ENCODE measurements around the gene SORBS2. TPM values are rescaled to one million over a fixed set of nuclear protein-coding genes. Genes with fewer than 3 reads are reported as not detected.
"Not testable (repeated sequence)": the region's sequence is repeated elsewhere in the genome, so short reads cannot be mapped to it uniquely, and the experiment has no call there.

The SORBS2 gene, protein sequence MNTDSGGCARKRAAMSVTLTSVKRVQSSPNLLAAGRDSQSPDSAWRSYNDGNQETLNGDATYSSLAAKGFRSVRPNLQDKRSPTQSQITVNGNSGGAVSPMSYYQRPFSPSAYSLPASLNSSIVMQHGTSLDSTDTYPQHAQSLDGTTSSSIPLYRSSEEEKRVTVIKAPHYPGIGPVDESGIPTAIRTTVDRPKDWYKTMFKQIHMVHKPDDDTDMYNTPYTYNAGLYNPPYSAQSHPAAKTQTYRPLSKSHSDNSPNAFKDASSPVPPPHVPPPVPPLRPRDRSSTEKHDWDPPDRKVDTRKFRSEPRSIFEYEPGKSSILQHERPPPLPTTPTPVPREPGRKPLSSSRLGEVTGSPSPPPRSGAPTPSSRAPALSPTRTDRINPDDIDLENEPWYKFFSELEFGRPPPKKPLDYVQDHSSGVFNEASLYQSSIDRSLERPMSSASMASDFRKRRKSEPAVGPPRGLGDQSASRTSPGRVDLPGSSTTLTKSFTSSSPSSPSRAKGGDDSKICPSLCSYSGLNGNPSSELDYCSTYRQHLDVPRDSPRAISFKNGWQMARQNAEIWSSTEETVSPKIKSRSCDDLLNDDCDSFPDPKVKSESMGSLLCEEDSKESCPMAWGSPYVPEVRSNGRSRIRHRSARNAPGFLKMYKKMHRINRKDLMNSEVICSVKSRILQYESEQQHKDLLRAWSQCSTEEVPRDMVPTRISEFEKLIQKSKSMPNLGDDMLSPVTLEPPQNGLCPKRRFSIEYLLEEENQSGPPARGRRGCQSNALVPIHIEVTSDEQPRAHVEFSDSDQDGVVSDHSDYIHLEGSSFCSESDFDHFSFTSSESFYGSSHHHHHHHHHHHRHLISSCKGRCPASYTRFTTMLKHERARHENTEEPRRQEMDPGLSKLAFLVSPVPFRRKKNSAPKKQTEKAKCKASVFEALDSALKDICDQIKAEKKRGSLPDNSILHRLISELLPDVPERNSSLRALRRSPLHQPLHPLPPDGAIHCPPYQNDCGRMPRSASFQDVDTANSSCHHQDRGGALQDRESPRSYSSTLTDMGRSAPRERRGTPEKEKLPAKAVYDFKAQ (N-terminal part only)
- polyA plus RNA-seq (ENCODE audit: insufficient read length in 12 of 12) = 10 to 100 TPM in 11 of 12 donors, not detected in 1; 18.0 to 42.8 (median 34.8) TPM
- long read RNA-seq, donor 1, partial matches to known transcripts = 0 of 8 reads
- long read RNA-seq, donor 1, other reads (novel, unspliced or antisense) = 0 of 8 reads
- long read RNA-seq, donor 2, partial matches to known transcripts = 0 of 4 reads
- long read RNA-seq, donor 2, other reads (novel, unspliced or antisense) = 0 of 4 reads
- long read RNA-seq, donor 3, full-length matches to known transcripts = 3 of 3 reads
- long read RNA-seq, donor 3, partial matches to known transcripts = 0 of 3 reads
- long read RNA-seq, donor 3, other reads (novel, unspliced or antisense) = 0 of 3 reads
- long read RNA-seq, donor 4, partial matches to known transcripts = 0 of 2 reads
- long read RNA-seq, donor 4, other reads (novel, unspliced or antisense) = 0 of 2 reads
- long read RNA-seq, donor 5, partial matches to known transcripts = 0 of 1 reads
- long read RNA-seq, donor 5, other reads (novel, unspliced or antisense) = 0 of 1 reads
- long read RNA-seq, donor 6, partial matches to known transcripts = 0 of 2 reads
- long read RNA-seq, donor 6, other reads (novel, unspliced or antisense) = 0 of 2 reads
- long read RNA-seq, donor 7, partial matches to known transcripts = 0 of 3 reads
- long read RNA-seq, donor 7, other reads (novel, unspliced or antisense) = 0 of 3 reads
- long read RNA-seq, donor 8, partial matches to known transcripts = 0 of 4 reads
- long read RNA-seq, donor 8, other reads (novel, unspliced or antisense) = 0 of 4 reads
- long read RNA-seq, donor 9, partial matches to known transcripts = 0 of 1 reads
- long read RNA-seq, donor 9, other reads (novel, unspliced or antisense) = 0 of 1 reads
- long read RNA-seq, donor 10, partial matches to known transcripts = 0 of 1 reads
- long read RNA-seq, donor 10, other reads (novel, unspliced or antisense) = 0 of 1 reads
- long read RNA-seq, donor 11, partial matches to known transcripts = 0 of 5 reads
- long read RNA-seq, donor 11, other reads (novel, unspliced or antisense) = 0 of 5 reads

DNA sequence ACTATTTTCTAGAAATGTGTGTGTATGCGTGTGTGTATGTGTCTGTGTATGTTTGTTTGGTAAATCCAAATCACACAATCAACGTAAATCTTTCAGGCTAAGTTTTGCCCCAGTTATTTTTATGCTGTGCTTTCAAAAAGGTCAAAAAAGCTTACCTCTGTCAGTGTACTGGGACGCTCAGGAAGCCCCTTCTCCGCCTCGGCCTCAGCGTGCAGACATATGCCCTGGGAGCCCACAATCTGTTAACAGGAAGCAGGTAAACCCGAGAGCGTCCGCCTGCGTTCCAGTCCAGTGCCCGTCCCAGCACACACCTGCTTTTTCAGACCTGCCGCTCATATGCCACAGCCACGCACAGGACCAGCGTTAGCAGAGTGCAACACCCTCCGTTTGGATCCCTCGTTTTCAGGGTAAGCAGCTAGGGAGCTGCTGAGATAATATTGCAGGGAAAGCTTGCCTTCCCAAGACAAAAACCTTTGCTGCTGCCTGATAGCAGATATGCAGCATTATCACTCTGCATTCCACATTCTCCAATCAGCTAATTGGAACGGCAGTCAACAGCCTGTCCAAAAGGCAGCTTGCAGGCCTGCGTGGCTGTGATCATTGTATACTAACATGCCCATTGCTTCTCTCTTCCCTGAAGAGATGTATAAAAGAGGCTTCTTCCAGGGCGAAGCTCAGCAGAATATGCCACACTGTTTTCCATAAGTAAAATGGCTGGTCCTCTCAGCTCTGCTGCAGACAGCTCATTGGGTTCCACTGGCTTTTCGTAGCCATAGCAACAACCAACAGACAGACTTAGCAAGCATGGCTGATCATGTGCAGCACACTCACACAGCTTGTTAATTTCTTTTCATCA is at the start of gene SORBS2:
Gene SORBS2, minus strand, starts transcription at position 686 of the 856 bp plus-strand sequence. CDS start 121,623 bp downstream, outside the sequence.
- no peak for DNase-seq

DNA sequence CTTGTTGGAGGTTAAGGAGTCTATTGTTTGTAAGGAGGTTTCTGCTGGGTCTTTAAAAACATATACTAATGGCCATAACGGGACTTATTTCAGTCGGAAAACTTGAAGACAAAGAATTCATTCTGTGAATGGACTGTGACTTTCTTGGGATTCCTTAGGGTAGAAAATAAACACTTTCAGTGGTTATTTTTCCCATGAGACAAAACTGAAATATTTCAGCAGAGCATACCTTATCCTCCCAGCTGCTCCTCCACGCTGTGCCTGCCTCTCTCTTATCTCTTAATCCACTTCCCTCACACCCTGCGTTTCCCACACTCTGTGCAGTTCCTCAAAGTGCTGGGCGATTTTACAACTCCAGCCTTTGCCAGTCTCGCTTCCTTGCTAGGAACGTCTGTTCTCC is 47.1 kb upstream of the SORBS2 start:
- no peak for DNase-seq

DNA sequence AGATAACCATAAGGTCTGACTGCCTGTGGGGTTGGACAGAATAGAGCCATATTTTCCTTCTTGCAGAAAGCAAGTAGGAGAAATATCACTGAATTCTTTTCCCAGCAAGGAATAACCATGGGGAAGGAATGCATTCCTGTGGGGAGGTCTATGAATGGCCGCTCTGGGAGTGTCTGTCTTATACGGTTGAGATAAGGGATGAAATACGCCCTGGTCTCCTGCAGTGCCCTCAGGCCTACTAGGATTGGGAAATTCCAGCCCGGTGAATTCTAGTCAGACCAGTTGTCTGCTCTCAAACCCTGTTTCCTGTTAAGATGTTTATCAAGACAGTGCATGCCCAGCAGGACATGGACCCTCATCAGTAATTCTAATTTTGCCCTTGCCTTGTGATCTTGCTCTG is 45.6 kb upstream of the SORBS2 start:
- not testable (repeated sequence) for DNase-seq

DNA sequence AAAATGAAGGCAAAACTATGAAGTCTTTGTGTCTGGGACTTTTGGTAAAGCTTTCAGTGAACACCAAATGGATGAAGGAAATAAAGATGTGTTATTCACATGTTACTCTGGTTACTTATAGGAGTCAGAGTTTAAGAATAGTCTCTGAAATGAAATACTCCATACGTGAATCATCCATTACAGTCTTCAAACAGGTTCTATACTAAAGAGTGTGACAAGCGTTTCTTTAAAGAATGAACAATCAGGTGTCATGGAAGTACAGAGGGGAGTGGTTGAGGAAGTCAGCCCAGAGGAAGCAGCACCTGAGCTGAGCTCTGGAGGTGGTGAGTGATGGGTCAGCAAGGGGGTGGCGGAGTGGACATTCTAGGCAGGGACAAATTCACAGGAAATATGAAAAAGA is 41.8 kb upstream of the SORBS2 start:
- DNase-seq = no peak

DNA sequence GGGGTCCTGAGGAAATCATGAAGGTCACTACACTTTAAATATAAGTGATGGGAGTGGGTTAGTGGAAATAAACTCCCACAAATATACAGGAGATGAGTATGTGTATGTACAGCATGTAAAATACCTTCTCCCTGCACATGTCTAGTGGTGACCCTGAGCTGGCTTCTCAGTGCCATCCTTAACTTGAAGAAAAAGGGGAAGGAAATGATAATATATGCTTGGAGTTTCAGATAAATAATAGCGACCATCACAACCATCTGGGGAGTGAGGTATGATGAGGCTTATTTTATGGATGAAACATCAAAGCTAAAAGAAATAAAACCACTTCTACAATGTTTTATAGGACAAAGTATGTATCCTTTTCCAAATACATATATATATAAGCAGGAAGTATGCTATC is 41.0 kb upstream of the SORBS2 start:
- DNase-seq = no peak

DNA sequence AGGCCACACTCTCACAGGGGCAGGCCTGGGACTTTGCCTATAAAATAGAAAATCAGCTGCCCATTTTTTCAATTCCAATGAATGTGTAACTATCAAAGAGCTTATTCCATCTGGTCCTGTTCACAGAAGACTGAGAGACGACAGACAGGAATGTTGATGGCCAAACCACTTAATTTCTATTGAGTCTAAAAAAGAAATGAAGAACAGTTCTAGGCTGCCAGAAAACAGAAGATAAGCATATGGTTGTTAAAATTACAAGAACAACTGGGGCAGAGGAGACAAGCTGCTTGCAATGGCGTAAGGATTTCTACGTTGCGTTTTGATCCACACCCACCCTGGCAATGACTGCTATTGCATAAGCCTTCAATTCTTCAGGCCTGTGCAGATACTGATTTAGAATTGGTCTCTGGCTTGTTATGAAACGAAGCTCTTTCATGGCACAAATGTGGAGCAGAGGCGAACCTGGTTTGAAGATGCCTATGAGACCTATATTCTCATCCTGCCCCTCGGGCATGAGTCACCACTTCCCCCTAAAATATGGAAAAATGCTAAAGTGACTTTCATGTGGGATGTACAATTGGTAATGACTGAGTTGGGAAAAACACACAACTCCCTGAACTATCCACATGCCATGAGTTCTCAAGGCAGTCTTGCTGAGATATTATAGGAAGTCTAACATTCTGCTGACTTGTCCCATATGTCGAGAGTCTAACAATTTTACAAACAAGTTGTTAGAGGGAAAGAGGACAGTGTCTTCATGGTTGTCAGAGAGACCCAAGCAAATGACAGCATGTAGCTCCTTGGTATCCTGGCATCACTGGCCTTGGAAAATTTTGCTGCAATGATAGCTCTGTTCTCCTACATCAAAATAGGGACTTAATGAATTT is 37.9 kb upstream of the SORBS2 start:
- DNase-seq = peak; percentile 12

DNA sequence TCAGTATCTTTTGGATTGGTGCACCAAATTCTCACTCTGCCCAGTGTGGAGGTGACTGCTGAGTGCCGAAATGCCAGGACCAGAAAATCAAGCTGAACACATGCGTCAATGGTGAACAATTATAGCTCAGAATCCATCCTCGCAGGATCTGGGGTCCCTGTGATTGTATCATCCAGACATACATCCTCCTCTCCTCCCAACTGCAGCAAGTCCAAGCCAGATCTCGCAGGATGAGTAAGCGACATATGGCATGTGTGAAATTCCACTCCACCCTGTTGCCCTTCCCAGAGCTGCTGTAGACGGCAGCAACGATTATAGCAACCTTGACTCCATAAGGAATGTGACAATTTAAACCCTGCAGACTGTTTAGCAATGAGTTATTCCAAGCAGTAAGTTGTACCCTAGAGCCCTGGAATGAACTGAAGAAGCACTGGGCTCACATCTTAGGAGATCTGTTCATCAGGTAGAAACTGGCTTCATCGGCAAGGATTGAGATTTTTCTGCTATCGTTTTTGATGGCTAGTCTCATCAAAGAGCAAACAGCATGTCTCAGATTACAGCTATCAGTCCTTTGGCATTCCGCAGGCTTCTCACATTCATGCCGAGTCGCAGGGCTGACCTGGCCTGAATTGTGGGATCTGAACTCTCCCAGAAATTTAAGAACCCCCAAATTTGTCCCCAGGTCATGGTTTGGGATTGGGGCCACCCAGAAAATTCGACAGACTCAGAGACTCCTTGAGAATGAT is 35.5 kb upstream of the SORBS2 start:
- peak; percentile 13 for DNase-seq

DNA sequence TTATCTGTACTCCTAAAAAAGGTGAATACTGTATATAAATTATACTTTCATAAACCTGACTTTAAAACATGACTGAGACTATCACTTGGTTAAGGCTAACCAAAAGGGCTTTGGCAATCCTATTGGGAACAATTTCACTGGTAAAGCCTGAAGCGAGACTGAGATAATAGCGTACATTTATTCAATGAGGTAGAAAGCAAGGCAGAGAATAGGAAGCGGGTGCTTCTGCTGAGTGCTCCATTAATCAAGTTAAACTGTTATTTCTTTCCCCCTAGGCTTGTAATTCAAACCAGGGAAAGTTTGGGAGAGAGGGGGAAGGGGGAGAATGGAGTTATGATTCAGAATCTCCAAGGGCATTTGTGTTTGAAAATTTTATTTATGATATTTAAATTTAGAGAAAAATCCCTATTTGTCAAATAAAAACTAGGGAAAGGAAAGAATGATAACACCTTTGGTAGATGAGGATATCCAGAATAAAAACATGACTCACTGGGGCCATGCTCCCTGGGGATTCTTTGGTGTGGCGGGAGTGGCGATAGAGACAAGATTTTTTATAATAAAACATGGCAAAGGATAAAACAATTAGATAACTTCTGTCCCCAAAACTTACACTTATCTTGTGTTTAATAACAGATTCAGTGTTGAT is 34.6 kb upstream of the SORBS2 start:
- no peak for DNase-seq

DNA sequence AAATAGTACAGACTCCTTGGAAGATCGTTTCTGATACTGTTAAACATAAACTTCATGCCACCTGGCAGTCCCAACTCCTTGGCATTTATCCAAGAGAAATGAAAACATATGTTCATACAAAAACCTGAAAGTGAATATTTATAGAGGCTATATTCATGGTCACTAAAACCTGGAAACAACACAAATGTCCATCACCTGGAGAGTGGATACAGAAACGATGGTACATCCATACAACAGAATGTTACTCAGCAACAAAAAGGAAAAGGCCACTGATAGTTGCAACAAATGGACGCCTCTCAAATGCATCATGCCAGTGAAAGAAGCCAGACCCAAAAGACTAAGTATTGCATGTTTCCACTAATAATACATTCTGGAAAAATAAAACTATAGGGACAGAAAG is 34.0 kb upstream of the SORBS2 start:
- DNase-seq = no peak

DNA sequence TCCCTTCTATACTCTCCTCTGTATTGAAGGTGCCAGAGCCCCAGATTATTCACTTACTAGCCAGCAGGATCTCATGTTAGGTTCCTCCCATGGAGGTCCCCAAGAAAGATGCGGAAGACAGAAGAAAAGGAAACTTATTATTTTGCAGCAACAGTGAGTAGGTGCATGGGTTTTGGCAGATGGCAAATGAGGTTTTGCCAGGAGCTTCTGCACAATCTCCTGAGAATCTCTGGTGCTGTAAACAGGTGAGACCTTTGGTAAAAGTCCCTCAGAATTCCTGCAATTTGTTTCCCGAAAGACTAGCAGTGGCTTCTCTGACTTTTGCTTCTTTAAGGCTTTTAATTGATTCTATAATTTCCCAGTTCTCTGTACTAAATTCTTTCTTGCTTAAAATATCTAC is 29.5 kb upstream of the SORBS2 start:
- no peak for DNase-seq

DNA sequence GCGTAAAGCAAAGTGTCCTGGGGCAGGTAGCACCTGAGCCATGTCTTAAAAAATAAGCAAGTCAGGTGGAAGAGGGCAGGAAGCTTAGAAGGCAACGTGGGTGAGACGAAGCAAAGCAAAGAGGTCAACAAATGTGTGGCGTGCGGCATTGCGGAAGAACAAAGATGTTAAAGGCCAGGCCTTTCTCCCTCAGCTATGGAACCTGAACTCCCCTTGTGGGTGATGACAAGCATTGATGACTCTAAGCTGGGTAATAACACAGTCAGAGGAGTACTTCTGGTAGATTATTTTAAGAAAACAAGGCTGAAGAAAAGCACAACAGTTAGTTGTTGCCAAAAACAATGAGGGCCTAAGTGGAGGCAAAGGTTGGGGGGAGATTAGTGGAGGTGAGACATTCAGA is 29.0 kb upstream of the SORBS2 start:
- DNase-seq = no peak

DNA sequence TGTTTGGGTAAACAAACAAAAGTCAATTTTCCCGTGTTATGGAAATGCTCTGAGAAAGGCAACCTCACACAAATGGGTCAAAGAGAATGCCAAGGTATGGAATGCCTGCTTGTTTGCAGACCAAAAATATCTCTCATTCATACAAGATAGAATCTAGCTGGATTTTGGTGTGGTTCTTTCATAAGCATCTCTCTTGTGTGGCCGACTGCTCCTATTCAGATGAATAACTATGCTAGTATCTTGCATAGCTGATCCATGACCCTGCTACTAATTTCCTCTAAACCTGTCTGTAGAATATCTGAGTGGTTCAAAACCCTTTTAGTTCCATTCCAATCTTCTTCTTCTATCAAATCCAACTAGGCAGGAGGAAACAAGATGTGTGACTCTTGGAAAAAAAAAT is 28.2 kb upstream of the SORBS2 start:
- DNase-seq = no peak

DNA sequence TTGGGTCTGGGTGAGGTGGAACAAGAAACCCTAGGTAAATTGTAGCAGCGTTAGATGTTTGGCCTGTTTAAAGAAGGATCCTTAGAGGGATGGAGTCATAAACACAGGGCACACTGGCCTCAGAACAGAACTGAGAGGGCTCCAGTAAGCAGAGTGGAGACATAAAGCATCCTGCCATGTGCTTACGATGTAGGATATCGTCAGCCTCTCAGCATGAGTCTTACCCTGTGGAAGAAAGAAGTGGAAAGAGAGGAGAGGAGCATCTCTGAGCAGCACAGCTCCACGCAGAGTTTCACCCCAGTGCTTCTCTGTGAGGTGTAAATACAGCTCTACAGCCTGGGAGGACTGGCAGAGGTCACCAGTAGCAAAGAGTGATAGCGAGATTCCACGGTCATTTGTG is 27.8 kb upstream of the SORBS2 start:
- DNase-seq = no peak

DNA sequence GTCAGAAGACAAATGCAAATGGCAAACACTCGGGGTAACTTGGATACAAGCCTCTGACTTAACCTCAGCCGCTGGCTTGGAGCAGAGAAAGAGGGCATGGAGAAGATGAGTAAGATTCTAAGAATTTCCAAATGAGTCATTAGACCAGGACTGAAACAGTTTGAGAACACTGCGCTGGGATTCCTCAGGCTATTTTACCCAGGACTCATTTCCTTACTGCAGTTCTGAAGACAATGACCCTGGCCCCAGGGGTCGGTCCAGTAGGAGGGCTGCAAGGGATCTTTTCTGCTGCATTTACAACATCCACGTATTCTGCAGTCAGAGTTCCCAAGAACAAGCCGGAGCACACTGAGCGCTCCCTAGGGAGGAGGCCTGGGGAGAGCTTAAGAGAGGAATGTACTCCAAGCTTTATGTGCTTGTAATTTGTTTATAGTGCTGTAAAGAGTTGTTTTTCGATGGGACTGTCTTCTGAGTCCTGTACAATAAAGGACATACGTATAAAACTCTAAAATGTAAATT is 27.3 kb upstream of the SORBS2 start:
- peak; percentile 47 for DNase-seq

DNA sequence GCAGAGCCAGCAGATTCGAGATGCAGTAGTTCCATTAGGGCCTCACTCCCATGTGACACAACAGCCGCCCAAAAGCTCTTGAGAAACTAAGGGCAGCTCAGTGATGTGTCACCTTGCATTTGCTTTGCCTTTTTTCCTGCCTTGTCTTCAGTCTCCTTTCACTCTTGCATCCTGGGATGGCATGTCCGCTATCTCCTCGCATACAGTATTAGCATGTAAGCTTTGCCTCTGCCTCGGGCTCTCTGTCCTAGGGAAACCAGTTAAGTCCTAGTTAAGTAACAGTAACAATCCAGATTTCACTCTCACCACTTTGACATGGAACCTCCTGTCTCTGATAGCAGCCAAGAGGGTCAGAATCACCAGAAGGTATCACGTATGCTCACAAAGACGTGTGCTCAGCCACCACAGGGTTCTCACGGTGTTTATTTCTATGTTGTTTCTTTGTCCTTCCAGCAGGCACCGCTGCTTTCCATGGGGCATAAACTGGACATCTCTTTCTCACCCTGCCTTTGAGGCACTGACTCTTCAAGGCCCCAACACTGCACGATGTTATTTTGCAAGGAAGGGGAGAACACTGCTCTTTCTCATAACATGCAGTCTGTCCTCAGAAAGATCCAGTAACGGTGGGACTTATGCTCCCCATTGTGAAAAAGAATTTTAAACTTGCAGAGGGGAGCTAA is 26.7 kb upstream of the SORBS2 start:
- DNase-seq = no peak

DNA sequence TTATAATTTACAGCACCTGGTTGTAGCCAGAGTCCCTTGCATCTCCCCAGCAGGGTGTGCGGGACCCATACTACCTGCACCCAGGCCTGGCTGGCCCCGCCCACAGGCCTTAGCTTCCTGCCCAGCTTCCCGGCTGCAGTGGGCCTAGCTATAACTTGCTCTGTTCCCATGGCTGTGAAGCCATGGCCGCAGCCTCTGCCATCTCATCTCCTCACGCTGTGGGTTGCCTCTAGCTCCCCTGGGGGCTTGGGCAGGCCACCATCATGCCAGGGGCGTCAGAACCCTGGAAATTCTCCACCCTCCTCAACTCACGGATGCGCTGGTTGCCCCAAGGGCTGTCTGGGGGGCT is 26.1 kb upstream of the SORBS2 start:
- DNase-seq = no peak
